Urothelium cell line (cell line): ENCODE measurements around the gene NTMT2.
"Not testable (repeated sequence)": the region's sequence is repeated elsewhere in the genome, so short reads cannot be mapped to it uniquely, and the experiment has no call there.

Source experiments
- DNase-seq: peaks from one replicate; pipeline ENCODE4 v3.0.0; 2011; ENCODE audit warnings: low spot score, mixed read lengths
- FAIRE-seq: peaks from 2 replicates; lab custom pipeline; 2011; peaks lifted over from hg19 to GRCh38; lab: Jason Lieb, UNC

The NTMT2 gene

GRCh38 chr1:170155055-170155454, 9.3 kb downstream of the NTMT2 start:
- FAIRE-seq (no peak), DNase-seq (no peak)

GRCh38 chr1:170156594-170156993, 10.8 kb downstream of the NTMT2 start:
- DNase-seq (no peak), FAIRE-seq (no peak)

- DNase-seq = no peak
- FAIRE-seq = no peak
Observed at GRCh38 chr1:170157820-170158219, 12.1 kb downstream of the NTMT2 start.

GRCh38 chr1:170162459-170163246, 16.9 kb downstream of the NTMT2 start:
- peak; percentile 70 for DNase-seq
- peak; percentile 55 for FAIRE-seq

- DNase-seq (no peak), FAIRE-seq (no peak)
Observed at GRCh38 chr1:170164103-170164763, 18.5 kb downstream of the NTMT2 start.

- DNase-seq (no peak), FAIRE-seq (no peak)
Observed at GRCh38 chr1:170166518-170167180, 20.9 kb downstream of the NTMT2 start.

GRCh38 chr1:170168265-170168664, 22.5 kb downstream of the NTMT2 start:
- FAIRE-seq (no peak), DNase-seq (peak; percentile 15)

GRCh38 chr1:170170513-170170912, 24.8 kb downstream of the NTMT2 start:
- not testable (repeated sequence) for FAIRE-seq, DNase-seq

- no peak for DNase-seq
- FAIRE-seq = no peak
Observed at GRCh38 chr1:170174395-170174794, 28.6 kb downstream of the NTMT2 start.

GRCh38 chr1:170175041-170175440, 29.3 kb downstream of the NTMT2 start:
- DNase-seq (no peak), FAIRE-seq (no peak)

- no peak for FAIRE-seq
- DNase-seq = no peak
Observed at GRCh38 chr1:170175484-170175883, 29.7 kb downstream of the NTMT2 start.

- DNase-seq (no peak), FAIRE-seq (no peak)
Observed at GRCh38 chr1:170176772-170177171, 31.0 kb downstream of the NTMT2 start.

- FAIRE-seq = no peak
- DNase-seq = no peak
Observed at GRCh38 chr1:170182442-170182841, 36.7 kb downstream of the NTMT2 start.

- FAIRE-seq = no peak
- no peak for DNase-seq
Observed at GRCh38 chr1:170192546-170192945, 46.8 kb downstream of the NTMT2 start.

- DNase-seq = no peak
- no peak for FAIRE-seq
Observed at GRCh38 chr1:170194451-170194850, 48.7 kb downstream of the NTMT2 start.

- FAIRE-seq (no peak), DNase-seq (no peak)
Observed at GRCh38 chr1:170196490-170197236, 50.9 kb downstream of the NTMT2 start.

- no peak for DNase-seq
- no peak for FAIRE-seq
Observed at GRCh38 chr1:170198090-170198489, 52.3 kb downstream of the NTMT2 start.

- FAIRE-seq = no peak
- DNase-seq = no peak
Observed at GRCh38 chr1:170198584-170198983, 52.8 kb downstream of the NTMT2 start.

- FAIRE-seq (no peak), DNase-seq (no peak)
Observed at GRCh38 chr1:170200161-170200560, 54.4 kb downstream of the NTMT2 start.

GRCh38 chr1:170200621-170201397, 55.0 kb downstream of the NTMT2 start:
- no peak for DNase-seq
- no peak for FAIRE-seq
